Measurements from ENCODE around the gene HLA-DOA.

The HLA-DOA gene

GRCh38 chr6:33015798-33016197 lies 6.4 kb upstream of the HLA-DOA start:
- DNase-seq = no peak

GRCh38 chr6:33014841-33015634 lies 5.6 kb upstream of the HLA-DOA start:
- DNase-seq = peak; percentile 75

GRCh38 chr6:33013608-33014007 lies 4.2 kb upstream of the HLA-DOA start:
- DNase-seq = no peak

GRCh38 chr6:33010356-33010755 lies 965 bp upstream of the HLA-DOA start:
- DNase-seq = no peak

GRCh38 chr6:33007831-33008400 lies 1.5 kb downstream of the HLA-DOA start:
- no peak for DNase-seq

GRCh38 chr6:33004940-33005339 lies 4.5 kb downstream of the HLA-DOA start:
- DNase-seq = no peak

- no peak for DNase-seq
Measured at GRCh38 chr6:33001685-33002084, 7.7 kb downstream of the HLA-DOA start.

- DNase-seq = no peak
Measured at GRCh38 chr6:33000055-33000454, 9.3 kb downstream of the HLA-DOA start.

- DNase-seq = no peak
Measured at GRCh38 chr6:32995448-32995847, 13.9 kb downstream of the HLA-DOA start.

GRCh38 chr6:32993363-32993973 lies 15.9 kb downstream of the HLA-DOA start:
- DNase-seq = no peak

- no peak for DNase-seq
Measured at GRCh38 chr6:32991972-32992371, 17.4 kb downstream of the HLA-DOA start.

GRCh38 chr6:32989368-32989767 lies 20.0 kb downstream of the HLA-DOA start:
- no peak for DNase-seq

GRCh38 chr6:32984622-32985389 lies 24.6 kb downstream of the HLA-DOA start:
- DNase-seq = peak; percentile 75

GRCh38 chr6:32983964-32984621 lies 25.3 kb downstream of the HLA-DOA start:
- no peak for DNase-seq

- no peak for DNase-seq
Measured at GRCh38 chr6:32983493-32983848, 25.9 kb downstream of the HLA-DOA start.

GRCh38 chr6:32982702-32983492 lies 26.5 kb downstream of the HLA-DOA start:
- no peak for DNase-seq

GRCh38 chr6:32982084-32982701 lies 27.2 kb downstream of the HLA-DOA start:
- no peak for DNase-seq

GRCh38 chr6:32980488-32981038 lies 28.8 kb downstream of the HLA-DOA start:
- peak; percentile 10 for DNase-seq

GRCh38 chr6:32979720-32980487 lies 29.5 kb downstream of the HLA-DOA start:
- no peak for DNase-seq

- DNase-seq = no peak
Measured at GRCh38 chr6:32977953-32978324, 31.5 kb downstream of the HLA-DOA start.

All from kidney glomerular epithelial cell (primary cell).